ENCODE measurements around the gene NR1D1.
A peak's percentile ranks its signal among the peaks of the same experiment; 100 is the strongest.

NR1D1 gene

DNA sequence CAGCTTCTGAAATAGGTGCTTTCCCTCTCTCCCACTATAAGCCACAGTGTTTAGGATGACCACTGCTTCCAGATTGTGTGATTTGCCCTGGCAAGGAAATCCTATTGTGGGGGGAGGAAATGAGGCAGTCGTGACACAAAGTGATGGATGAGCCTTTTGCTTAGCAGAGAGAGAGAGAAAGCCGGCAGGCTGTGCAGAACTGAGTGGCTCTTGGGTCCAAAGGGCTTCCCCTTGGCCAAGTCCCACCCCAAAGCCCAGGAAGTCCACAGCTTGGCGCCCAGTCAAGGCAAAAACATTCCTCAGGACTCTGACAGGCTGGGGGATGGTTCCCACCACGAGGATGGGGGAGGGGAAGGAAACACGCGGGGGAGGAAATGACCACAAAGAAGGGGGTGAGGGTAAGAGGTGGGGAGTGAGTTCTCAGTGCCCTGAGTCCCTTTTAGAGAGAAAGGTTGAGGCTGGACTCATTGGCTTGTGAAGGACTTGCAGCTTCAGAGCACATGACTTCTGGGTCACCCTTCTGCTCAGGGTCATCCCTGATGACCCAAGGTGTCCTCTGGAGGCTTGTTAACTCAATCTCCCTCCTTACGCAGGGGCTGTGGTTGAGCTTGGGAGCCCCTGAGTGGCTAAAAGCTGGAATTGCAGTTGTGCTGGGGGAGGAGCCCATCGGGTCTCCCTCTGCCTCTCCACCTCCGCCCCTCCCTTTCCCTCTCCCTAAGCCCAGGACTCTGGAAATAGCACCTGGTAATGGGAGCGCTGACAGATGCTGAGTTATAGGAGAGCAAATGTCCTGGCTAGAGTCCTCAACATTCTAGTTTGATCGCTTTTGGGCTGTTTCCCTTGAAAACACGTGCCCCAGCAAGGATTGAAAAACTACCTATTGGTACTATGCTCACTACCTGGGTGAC is 11.1 kb upstream of the NR1D1 start:
- DNase-seq = peak; percentile 95

DNA sequence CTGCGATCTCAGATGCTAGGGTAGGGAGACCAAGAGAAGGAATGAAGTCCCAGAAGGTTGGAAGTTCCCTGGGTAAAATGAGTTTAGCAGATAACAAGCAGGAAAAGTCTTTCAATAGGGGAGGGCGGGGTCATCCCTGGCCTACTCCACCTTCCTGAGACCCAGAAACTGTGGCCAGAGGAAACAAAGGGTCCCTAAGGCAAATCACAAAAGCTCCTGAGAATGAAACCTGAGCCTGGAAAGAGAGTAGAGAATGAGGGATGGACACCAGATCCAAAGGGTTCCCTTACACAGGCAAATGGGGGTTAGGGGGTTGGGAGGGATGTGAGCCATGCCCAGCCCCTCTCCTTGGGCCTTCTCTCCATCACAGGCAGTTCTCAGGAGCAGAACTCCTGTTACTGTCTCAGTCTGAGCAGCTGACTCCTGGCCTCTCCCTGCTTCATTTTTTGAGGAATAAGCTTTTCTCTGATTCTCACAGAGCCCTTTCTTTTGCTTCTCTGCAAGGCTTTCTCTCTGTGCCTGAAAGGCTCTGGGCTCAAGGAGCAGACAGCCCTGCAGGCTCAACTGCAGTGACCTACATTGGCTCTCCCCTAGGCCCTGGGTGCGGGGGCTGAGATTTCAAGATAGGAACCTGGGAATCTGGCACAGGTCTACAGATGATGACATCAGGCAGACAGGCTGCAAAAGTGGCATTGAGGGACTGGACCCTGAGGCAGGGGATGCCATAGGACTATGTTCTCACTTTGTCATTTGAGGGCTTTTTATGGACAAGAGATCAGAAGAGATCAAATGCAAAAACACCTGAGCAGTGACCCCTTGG is 9.8 kb upstream of the NR1D1 start:
- DNase-seq = no peak

DNA sequence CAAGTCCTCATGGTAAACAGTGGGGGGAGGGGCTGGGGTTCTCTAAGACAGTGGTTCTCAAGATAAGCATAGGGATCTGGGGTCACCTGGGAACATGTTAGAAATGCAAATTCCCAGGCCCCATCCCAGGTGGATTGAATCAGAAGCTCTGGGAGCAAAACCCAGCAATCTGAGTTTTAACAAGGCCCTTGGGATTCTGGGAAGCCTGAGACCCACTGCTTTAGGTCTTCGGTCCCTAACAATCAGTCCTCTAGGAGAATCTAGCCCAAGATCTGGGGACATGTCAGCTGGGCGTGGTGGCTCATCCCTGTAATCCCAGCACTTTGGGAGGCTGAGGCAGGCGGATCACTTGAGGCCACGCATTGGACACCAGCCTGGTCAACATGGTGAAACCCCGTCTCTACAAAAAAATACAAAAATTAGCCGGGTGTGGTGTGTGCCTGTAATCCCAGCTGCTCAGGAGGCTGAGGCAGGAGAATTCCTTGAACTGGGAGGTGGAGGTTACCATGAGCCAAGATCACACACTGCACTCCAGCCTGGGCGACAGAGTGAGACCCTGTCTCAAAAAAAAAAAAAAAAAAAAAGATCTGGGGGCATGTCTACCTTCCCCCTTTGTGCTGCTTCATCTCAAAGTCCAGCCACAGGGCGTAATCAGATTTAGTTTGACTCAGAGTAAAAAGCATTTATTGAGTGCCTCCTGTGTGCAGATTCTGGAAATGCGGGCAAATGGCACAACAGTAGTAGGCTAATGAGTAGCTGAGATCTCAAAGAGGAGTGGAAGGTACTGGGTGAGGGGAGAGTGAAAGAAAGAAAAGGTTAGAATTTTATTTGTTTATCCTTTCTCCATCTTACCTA is 8.8 kb upstream of the NR1D1 start:
- peak; percentile 67 for DNase-seq

DNA sequence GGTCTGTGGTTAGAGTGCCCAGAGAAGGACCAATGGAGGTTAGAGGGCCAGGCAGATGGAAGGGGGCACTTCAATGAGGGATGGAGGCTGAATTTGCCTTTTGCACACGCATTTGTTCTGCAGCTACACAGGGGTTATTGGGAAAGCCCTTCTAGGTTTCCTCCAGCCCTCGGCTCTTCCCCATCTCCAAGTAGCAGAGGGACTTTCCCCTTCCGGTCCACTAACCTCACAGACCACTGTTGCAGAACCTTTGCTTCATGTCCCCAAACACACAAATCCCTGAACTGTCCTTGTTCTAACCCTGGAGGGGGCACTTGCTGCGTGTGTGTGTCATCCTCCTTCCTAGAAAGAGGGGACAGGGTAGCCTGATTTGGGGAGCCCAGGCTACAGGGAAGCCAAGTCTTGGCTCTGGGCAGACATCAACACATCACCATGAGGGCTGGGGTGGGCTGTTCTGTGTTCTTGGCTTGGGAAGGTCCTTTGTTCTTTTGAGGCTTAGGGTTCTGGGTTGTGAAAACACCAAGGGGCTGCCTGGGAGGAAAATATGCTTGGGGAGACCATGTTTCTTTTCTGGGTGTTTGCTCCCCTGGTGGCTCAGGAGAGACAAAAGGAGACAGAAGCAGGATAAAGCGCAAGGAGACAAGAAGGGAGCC is 7.3 kb upstream of the NR1D1 start:
- DNase-seq = peak; percentile 80

DNA sequence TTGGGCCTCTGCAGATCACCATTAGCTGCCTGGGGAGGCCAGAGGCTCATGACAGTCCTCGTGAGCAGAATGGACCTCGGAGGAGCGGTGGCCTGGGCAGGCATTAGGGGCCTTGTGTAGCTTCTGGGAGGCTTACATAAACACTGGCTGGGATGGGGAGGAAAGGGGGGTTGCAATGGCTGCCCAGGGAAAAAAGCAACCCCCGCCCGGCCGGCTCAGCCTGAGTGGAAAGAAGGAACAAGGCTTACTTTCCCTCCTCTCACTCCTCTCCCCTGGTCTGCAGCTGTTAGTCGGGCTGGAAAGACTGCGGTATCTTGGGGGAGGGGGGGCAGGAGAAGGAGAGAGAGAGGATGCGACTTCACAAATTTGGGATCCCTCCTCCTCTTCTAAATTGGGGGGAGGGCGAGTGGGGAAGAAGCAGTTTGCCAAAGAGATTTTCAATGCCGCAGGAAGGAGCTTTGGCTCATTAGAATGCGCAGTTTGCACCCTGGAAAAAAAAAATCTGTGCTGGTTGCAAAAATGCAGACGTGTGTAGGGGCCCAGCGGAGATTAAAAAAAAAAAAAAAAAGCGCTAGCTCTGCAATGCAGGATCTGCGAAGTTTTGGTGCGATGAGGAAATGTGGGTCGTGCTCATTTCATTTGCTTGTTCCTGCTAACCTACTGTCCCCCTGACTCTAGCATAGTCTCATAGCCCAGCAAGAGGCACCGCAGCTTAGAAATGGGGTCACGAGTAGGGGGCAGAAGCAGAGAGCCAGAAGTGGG is 6.6 kb upstream of the NR1D1 start:
- DNase-seq = peak; percentile 54

DNA sequence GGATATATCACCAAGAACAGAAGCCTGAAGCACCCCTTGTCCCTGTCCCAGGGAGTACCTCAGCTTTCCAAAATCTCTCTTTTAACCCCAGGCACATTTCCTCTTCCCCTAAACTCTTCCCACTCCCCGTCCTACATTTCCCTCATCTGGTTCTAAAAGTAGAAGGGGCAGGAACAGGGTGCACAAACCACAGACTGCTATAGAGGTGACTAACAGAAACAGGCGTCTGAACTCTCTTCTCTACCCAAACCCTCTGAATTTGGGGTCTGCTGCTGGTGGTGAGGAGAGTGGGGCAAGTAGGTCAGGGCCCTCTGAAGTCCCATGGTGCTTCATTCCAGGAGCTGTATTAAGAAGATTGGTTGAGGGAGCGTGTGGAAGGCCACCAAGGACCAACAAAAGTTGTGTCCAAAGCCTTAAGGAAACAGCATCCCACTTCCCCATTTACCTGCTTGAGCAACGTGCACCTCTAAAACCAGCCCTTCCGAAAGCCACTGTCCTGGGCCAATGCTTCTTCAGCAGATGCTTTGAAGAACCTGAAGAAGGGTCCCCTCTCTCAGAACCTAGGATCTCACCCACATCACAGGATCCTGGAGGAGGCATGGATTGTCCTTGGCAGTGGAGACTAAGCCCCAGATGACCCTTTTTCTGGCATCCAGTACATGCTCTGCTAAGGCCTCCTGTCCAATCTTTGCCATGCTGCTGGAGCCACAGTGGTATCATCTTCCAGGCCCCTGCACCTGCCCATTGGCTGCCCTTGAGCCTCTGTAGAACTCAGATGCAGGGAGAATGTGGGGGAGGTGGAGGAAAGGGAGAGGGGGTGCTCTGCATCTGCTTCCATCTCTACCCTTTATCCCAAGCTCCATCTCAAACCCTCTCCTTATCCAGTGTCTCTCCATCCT is 5.7 kb upstream of the NR1D1 start:
- DNase-seq = no peak

DNA sequence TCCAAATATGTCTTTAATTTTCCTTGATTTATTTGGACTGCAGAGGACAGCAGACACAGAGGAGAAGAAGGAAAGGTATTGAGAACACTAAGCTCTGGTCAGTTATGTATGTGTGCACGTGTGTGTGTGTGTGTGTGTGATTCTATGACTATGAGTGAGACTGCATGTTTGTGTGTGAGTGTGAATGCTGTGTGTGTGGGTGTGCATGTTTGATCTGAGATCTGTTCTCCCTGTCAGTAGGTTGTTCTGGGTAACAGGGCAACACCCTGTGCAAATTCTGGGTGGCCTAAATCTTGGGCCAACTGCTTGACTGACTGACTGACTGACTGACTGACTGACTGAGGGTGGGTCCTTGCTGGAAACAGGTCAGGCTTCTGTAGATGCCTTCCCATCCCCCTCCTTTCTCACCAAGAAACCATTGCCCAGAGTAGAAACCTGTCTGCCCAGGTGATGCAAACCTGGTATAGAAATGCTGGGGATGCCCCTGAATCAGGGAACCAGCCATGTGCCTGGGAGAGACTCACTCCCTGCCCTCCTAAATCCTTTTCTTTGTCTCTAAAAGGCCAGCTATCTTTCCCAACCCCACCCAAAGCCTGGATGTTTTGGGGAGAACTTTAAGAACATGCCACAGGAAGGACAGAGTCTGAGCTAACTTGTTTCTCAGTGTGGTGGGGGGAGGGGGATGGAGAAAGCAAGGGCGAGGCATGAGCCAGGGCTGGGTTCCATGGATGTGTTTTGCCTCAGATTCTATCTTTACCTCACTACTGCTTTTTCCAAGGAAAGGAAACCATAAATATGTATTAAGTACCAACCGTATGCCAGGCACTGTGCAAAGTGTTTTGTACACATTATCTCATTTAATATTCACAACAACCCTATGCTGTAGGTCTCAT is 4.5 kb upstream of the NR1D1 start:
- no peak for DNase-seq

DNA sequence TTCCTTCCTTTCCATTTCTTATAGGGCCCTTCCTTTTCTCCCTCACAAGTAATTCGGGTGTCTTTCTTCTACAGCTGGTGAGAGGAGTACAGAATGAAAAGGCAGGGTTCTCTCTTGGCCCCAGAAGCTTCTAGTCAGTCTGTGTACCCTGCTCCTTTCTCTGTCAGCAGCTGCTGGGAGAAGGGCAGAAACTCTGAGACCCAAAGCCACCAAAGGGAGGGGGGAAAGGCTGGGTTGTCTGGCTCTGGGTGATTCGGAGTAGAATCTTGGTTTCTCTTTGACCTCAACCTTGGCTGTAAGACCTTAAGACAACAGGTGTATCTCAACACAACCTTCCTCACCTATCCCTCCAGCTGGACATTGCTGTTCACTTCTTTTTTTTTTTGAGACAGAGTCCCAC is 3.3 kb upstream of the NR1D1 start:
- DNase-seq = no peak

DNA sequence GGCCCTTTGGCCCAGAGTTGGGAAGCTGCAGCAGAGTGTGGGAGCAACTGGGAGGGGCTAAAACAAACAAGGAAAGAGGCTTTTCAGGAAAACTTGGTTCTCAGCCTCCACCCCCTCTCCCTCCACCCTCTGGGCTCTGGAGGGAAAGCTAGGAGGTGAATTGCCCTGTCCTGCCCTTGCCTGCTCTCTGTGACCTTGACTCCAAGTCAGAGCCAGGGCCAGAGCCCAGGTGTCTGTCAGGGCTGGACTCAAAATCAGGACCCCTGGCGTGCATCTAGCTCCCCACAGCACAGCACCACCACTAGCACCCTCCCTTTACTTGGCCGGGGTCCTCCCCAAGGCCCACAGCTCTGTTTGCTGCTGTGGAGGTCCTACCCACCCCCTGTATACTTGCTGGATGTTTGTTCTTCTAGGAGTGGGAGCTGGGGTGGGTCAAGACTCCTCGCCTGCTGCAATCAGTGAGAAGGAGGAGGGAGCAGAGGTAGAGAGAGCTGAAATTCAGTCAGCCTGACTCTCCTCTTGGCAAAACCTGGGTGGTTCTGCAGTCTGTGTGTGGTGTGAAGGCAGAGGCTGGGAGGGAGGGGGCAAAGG is 2.8 kb upstream of the NR1D1 start:
- DNase-seq = no peak

DNA sequence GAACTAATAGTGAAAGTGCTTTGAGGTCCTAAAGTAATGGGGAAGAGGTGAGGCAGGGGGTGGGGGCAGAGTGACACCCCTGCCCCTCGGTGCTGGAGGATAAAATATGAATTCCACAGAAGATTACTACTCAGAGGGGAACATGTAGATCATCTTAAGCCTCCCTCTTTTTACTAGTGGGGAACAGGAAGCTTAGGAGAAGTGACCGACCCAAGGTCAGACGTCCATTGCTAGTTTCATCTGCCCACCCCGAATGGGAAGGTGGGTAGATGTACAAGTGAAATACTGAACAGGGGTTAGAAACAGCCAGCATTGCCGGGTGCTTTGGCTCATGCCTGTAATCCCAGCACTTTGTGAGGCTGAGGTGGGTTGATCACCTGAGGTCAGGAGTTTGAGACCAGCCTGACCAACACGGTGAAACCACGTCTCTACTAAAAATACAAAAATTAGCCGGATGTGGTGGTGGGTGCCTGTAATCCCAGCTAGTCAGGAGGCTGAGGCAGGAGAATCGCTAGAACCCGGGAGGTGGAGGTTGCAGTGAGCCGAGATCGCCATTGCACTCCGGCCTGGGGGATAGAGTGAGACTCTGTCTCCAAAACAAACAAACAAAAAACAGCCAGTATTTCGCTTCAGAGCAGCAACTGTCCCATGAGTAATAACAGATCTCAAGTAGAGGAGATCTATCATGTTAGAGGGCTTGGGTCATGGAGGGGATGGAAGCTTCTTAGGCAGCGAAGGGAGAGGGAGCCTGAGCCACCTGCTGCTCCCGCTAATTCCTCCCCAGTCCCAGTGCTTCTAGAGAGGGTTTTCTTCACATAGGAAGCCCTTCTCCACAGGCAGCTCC is 1.2 kb upstream of the NR1D1 start:
- no peak for DNase-seq

DNA sequence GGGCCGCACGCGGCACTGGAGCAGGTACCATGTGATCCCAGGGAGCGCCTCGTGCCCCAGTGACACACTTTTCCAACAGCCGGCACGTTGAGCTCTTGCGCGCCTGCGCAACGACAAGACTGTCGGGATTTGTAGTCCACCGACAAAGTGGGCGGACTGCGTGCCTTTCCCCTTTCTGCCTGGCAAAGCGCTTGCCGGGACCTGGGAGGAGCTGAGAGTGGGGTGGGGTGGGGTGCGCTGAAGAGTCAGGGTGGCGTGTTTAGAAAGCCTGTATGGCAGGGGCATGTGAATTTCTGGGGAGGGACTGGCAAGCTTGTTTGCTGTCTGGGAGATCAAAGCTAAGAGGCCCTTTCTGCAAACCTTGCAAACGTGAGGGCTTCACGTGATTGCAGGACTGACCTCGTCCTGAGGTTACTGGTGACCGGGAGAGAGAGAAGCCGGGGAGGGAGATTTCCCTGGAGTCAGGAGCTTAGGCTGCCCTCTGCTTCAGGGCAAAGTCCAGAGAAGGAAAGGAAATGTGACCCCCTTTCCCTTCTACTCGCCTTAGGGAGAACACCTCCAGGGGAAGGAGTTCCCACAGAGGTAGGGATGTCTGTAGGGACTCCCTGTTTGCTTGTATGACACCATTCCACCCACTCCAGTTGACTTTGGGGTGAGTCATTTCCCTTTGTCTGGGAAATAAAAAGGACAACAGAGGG is 429 bp upstream of the NR1D1 start:
- peak; percentile 98 for DNase-seq

DNA sequence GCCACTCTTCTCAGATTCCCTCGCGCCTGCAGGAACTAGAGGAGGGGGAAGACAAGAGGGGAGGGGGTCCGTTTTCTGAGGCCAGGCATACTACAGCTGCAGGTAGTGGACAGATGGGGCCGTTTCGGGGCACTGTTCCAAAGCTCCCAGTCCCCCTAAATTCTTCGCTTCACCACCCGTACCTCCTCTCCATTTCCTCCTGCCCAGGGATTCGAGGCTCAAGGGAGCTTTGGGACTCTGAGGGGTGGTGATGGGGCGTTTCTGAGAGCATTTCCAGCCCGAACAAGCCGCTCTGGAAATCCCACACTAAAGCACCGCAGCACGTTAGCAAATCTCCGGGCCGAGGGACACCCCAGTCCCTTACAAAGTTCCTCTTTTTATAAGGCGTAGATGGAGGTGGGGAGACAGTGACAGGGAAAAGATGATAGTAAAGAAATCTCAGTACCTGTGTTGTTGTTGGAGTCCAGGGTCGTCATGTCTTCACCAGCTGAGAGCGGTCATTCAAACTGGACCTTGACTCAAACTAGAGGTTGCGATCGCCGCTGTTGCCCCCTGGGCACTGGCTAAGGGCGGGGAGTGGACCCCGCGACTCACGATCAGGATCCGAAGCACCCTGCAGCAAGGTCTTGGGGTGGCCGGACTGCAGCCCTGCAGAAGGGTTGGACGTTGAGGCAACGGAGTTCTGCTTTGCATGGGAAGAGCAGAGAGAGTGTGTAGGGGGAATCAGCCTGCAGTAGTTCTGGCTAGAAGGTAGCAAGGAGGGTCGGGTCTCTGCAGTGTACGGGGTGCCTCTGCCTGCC is 570 bp downstream of the NR1D1 start:
- DNase-seq = peak; percentile 66

DNA sequence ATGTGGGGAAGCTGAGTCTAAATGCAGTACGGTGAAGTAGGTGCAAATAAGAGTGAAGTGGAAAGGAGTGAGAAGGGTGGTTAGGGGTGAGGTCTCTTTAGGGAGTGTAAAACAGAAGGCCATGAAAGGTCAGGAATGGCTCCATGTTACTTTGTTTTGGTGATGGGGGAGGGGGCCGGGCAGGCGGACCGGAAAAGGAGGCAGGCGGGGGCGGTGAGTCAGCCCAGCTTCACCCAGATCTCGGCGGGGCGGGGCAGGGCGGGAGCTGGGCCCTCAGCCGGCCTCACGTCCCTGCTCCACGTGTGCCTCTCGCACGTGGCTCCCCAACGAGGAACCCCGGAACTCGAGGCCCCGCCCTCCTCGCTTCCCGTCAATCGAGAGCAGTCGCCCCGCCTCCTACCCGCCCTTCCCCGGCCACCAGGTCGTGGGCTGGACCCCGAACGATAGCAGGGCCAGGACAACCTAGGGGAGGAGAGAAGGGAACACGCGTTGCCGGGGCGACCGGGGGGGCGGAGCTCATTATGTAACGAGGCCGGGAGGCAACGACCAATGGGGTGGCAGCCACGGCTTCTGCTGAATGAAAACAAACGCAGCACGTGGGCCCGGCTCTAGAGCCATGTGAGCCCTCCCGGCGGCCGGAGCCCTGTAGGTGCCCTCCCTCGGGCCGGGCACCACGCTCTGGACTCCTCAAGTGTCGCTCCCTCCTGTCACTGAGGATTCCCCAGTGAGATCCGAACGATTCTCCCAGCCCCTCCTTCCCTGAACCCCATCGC is 1.4 kb downstream of the NR1D1 start:
- peak; percentile 99 for DNase-seq

DNA sequence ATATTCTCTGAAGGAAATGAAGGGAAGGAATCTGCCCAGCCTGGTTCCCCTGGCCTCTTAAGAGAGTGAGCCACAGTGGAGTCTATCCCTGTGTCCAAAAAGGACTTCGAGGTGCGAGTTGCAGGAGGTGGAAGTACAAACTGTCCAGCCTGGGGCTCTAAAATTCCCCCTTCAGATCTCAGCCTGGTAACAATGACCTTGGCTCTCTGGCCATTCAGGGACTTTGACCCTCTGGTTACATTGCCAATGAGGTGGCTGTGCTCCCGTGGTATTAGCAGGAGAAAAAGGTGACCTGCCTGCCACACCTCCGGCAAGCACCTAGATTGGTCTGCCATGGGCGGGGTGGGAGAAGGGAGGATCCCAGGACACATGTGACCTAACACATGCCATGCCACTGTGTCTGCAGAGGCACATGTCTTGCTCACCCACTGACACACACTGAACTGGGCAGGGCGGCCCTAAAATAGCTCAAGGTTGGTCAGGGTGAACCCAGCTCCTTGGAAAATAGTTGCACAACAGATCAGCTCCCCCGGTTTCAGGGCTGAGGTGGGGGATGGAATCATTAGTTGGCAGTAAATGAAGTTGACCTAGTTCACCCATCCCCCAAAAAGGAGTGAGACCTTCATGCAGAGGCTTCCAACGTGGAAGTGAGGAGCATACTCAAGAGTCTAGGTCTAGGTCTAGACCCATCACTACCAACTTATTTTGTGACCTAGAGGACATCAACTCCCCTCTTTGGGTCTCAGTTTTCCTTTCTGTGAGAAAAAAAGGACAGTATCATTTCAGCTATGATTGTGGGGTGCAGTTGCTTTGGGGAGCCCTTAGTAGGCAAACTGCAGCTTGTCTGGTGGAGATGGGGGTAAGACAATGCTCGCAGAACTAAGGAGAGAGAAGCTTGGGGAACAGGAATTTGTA is 2.2 kb downstream of the NR1D1 start:
- DNase-seq = peak; percentile 25

DNA sequence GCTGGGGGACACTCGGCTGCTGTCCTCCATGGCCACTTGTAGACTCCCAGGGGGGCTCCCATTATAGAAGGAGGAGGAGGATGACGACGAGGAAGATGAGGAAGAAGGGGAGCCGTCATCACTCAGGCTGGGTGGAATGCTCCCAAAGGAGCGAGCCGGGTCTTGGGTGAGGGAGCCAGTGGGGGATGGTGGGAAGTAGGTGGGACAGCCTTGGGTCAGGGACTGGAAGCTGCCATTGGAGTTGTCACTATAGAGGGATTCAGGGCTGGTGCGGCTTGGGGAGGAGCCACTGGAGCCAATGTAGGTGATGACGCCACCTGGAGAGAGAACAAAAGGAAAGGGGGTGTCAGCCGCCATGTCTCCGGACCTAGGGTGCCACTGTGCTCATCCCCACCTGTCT is 3.3 kb downstream of the NR1D1 start:
- DNase-seq = no peak
